Adipose tissue (tissue), 3 donors: ENCODE data around the gene TMEM141. TPM values are rescaled to one million over a fixed set of nuclear protein-coding genes. Genes with fewer than 3 reads are reported as not detected.

ENCODE experiments used
- H3K27ac ChIP-seq: one replicate; pipeline ENCODE4 v1.5.1; 2013; ENCODE audit warnings: low read depth, low read length
- WGBS, 3 donors: extraction: QIAGEN DNeasy Blood & Tissue Kit; methylation state at CpG; one replicate each; pipeline ENCODE4 v1.1.7; 2013; 5-methylcytosine and 5-hydroxymethylcytosine counted together
- polyA plus RNA-seq, 3 donors: library from polyadenylated mRNA; stranded (reverse); fragments of 200-250 nt; gene quantifications; one replicate each; pipeline ENCODE4 v1.2.3, GENCODE V29; 2013
- donor health status: healthy with polysubstance abuse.
- donor health status: Bipolar disorder and iron deficiency.
- donor health status: healthy.

Gene TMEM141
- 10 to 100 TPM; 74.4 to 89.2 (median 81.8) TPM for polyA plus RNA-seq

DNA sequence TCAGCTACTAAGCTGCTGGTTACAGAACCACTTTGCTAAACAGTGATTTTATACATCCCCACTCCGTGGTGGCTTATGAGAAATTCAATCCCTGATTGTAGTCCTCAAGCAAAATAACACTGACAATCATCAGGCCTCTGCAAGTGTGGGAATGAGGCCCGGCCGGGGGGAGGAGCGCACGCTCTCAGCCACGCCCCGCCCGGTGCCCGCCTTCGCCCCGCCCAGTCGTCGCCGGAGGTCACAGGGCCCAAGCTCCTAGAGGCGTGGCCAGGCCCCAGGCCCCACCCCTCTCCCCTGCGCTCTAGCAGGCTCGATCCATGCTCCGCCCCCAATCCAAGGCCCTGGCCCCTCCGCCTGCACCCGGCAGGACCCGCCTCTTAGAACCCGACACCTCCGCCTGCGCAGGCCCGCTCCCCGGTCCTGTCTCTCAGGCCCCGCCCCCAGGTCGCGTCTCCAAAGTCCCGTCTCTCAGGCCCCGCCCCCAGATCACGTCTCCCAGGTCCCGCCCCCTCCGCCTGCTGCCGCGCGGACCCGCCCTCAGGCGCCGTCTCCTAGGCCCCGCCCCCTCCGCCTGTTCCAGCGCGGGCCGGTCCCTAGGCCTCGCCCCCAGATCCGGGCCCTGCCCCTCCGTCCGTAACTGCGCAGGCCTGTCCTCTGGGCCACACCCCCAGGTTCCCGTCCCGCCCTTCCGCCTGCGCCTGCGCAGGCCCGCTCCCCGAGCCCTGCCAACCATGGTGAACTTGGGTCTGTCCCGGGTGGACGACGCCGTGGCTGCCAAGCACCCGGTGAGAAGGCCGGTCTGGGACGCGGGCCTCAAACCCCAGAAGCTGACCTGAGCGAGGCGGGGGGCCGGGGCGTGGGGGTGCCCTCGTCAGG lies at the start of gene TMEM141:
Gene TMEM141 (plus strand): TSS at position 705 of the 876 bp plus-strand sequence. CDS start 27 bp downstream, at position 732.
- peak within 1 kb of the TSS; percentile 32 for H3K27ac ChIP-seq
- 1% methylated on average over 47 to 70 of the region's 70 CpGs for WGBS, 3 donors

DNA sequence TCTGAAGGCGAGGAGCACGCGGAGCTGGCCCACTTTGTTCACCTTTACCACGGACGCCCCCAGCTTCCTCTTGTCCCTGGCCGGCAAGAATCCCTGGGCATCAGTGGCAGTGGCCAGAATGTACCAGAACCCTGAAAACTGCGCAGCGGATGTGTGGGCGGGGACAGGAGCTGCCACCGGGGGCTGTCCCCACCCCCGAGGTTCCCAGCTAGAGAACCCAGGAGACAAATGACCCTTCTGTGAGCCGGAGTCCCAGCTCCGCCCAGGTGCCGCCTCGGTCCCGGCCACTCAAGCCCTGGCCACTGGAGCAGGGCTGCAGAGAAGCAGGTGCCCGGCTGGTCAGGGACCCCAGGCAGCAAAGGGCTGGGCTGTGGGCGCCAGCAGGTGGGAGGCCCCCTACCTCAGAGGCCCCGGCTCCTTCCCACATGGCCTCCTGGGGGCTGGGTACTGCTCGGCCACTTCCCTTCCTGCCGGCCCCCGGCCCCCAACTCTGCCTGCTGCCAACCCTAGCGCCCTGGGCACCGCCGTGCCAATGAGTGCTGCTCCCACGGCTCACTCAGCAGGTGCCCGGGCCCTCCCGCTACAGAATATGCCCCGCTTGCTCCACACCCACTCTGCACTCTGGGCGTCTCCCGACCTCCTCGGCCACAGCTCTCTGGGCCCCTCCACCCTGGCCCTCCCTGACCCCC lies 49.1 kb upstream of the TMEM141 start:
- 15 to 19% (median 16%) methylated on average over 27 to 32 of the region's 32 CpGs for WGBS, 3 donors
- H3K27ac ChIP-seq, result no peak overlapping the region

DNA sequence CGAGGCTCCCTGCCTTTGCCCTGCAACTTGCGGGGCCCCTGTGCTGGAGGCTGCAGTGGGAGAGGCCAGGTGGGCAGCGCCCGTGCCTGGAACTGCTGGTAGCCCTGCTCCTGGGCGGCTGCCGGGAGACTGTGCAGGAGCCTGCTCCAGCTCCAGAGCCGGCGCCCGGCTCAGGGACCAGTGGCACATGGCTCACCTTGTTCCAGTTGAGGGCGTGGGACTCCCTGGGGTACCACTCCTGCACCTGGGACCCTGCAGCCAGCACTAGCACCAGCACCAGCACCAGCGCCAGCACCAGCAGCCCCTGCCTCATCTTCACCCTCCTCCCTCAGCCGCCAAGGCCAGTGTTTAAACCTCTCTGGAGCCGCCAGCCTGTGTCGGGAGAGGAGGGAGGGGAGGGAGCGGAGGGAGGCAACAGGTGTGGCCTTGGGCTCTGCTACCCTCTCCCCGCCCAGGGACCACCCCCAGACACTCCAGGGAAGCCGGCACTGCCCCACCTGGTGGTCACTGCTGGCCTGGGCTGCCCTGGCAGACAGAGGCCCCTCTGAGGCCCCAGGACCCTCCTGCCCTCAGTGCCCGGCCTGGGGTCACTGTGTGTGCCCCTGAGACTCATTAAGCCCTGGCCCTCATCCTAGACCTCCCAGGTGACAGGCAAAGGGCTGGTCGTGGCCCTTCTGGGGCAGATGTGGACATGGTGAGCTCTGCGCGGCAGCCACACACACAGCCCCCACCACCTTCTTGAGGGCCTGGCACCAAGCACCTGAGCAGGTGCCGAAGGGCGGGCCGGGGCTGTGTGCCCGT lies 48.4 kb upstream of the TMEM141 start, which contains the start of gene LCN10:
Gene LCN10 (minus strand): TSS at position 350 of the 801 bp plus-strand sequence. CDS start 37 bp downstream, at position 313.
- H3K27ac ChIP-seq, result no peak within 1 kb of the TSS
- WGBS, 3 donors, result 22 to 63% (median 52%) methylated on average over 25 of the region's 25 CpGs

DNA sequence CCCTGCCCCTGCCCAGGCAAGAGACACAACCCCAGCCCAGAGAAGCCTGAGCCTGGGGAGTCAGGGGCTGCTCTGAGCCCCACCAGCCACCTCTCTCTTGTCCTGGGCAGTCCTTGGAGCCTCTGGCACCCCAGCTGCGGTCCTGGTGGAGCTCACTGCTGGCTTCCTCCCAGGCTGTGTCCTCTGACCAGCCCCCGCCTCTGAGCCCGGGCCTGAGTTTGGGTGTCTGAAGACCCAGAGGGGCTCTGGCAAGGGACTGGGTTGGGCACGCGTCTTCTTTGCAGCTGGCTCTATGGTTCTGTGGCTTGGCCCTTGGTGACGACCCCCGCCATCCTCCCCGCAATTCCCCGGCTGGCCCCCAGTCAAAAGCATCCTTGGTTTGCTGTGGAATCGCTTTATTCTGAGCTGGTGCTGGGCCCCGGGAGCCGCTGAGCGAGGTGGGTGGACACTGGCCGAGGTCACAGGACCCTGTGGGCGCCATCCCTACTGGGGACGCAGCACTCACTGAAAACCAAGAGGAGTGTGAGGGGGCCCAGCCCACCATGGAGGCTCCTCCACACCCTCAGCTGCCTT lies 47.4 kb upstream of the TMEM141 start:
- no peak overlapping the region for H3K27ac ChIP-seq
- WGBS, 3 donors, result 87 to 96% (median 87%) methylated on average over 16 of the region's 16 CpGs

DNA sequence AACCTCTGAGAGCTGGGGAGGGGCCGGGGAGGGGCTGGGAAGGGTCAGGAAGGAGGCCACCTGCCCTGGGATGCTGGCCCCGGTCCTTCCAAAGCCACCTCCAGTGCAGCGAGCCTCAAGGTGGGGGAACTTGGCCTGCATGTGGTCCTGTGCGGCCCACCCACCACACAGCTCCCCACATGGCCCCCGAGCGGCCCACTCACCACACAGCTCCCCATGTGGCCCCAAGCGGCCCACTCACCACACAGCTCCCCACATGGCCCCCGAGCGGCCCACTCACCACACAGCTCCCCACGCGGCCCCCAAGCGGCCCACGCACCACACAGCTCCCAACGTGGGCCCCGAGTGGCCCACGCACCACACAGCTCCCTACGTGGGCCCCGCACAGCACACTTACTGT lies 46.4 kb upstream of the TMEM141 start:
- 85 to 93% (median 86%) methylated on average over 15 to 18 of the region's 18 CpGs for WGBS, 3 donors
- no peak overlapping the region for H3K27ac ChIP-seq

DNA sequence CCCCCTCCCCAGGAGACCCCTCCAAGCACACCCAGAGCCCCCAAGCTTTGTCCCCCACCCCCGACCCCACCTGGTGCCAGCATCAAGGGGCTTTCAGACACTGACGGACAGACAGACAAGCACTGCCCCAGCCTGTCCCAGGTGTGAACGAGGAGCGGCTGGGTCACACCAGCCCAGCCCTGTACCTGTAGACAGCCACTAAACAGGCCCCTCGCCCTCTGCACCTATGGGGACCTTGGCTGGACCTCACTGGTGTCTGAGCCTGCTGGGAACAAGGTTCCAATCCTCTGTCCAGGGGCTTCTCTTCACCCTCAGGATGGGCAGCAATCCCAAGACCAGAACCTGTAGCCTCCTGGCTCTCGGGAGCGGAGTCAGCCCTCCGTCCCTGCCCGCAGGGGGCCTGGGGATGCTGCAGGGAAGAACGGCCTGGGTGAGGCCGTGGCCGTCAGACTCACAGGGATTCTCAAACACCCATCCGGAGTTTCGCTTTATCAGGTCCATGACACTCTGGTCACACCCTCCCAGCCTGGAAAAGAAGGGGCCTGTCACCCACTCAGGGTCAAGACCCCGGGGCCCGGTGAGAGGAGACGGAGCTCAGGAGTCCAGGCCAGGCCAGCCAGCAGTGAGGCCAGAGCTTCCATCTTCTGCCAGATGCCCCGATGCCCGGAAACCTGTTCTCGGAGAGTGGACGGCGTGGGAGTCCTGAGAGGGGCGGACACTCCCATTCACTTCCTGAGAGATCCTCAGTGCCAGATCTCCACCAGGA lies 45.6 kb upstream of the TMEM141 start:
- 72 to 87% (median 80%) methylated on average over 22 to 23 of the region's 23 CpGs for WGBS, 3 donors
- H3K27ac ChIP-seq, result no peak overlapping the region

DNA sequence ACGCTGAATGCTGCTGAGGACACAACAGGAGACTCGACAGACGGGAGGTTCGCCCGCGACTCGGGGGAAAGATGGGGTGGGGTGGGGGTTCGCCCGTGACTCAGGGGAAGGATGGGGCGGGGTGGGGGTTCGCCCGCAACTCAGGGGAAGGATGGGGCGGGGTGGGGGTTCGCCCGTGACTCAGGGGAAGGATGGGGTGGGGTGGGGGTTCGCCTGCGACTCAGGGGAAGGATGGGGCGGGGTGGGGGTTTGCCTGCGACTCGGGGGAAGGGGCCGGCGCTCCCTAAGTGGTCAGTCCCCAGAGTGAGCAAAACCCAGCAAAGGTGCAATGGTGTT lies 45.0 kb upstream of the TMEM141 start:
- 47 to 84% (median 52%) methylated on average over 16 to 22 of the region's 22 CpGs for WGBS, 3 donors
- no peak overlapping the region for H3K27ac ChIP-seq

DNA sequence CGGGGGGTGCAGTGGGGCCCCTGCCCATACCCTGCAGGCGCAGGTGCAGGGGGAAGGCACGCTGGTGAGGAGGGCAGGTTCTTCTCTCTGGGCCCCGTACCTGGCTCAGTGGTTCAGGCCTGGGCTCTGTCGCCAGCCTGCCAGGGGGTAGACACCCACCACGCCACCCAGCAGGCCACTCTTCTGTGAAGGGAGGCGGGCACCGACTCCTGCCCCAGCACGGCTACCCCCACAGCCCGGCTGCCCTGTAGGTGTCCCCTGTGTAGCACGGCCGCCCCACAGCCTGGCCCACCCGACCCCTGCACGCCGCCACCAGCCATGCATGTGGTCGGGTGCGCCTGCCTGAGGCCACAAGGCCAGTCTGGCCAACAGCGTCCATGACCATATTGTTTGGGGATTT lies 44.5 kb upstream of the TMEM141 start:
- H3K27ac ChIP-seq, result no peak overlapping the region
- whole genome bisulfite sequencing, 3 donors, result 90 to 94% (median 93%) methylated on average over 18 of the region's 18 CpGs

DNA sequence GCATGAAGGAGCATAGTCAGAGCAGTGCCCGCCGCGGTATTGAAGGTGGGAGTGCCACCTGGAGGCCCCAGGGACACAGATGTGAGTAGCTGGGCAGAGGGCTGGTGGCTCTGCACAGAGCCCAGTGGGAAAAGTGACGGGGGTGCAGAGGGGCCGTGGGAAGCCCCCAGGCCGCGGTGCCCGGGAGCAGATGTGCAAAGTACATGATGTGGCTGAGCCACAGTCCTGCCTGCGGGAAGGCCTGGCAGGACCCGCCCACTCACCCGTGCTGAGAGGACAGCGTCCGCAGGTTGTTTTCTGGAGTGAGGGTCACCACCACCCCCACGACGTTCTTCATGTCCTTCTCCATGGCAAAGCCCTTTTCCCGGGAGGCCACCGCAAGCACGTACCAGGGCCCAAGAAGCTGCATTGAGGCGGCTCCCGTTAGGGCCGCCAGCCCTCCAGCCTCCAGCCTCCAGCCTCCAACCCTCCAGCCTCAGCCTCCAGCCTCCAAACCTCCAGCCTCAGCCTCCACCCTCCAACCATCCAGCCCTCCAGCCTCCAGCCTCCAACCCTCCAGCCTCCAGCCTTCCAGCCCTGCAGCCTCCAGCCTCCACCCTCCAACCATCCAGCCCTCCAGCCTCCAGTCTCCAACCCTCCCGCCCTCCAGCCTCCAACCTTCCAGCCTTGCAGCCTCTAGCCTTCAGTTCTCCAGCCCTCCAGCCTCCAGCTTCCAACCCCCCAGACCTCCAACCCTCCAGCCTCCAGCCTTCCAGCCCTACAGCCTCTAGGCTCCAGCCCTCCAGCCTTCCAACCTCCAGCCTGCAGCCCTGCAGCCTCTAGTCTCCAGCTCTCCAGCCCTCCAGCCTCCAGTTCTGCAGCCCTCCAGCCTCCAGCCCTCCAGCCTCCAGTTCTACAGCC lies 43.7 kb upstream of the TMEM141 start:
- WGBS, 3 donors, result 88 to 91% (median 91%) methylated on average over 19 to 22 of the region's 22 CpGs
- no peak overlapping the region for H3K27ac ChIP-seq

DNA sequence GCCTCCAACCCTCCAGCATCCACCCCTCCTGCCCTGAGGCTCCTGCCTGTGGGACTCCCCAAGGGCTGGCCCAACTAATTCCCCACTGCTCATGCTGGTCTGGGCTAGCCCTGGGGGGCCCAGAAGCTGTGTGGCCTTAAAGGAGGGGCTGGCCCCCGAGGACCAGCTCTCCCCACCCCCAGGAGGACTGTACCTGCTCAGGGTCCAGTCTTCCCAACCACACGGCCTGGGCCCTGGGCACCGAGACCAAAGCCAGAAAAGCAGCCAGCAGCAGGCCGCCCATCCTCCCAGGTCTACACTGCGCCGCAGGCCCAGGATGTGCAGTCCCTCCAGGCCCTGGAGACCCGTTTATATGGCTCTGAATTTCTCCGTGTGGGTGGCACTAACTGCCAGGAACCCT lies 42.9 kb upstream of the TMEM141 start, which contains the start of gene LCN6:
Gene LCN6 (minus strand): TSS at position 325 of the 400 bp plus-strand sequence. CDS start 42 bp downstream, at position 283.
- no peak within 1 kb of the TSS for H3K27ac ChIP-seq
- 69 to 77% (median 74%) methylated on average over 8 of the region's 8 CpGs for WGBS, 3 donors

DNA sequence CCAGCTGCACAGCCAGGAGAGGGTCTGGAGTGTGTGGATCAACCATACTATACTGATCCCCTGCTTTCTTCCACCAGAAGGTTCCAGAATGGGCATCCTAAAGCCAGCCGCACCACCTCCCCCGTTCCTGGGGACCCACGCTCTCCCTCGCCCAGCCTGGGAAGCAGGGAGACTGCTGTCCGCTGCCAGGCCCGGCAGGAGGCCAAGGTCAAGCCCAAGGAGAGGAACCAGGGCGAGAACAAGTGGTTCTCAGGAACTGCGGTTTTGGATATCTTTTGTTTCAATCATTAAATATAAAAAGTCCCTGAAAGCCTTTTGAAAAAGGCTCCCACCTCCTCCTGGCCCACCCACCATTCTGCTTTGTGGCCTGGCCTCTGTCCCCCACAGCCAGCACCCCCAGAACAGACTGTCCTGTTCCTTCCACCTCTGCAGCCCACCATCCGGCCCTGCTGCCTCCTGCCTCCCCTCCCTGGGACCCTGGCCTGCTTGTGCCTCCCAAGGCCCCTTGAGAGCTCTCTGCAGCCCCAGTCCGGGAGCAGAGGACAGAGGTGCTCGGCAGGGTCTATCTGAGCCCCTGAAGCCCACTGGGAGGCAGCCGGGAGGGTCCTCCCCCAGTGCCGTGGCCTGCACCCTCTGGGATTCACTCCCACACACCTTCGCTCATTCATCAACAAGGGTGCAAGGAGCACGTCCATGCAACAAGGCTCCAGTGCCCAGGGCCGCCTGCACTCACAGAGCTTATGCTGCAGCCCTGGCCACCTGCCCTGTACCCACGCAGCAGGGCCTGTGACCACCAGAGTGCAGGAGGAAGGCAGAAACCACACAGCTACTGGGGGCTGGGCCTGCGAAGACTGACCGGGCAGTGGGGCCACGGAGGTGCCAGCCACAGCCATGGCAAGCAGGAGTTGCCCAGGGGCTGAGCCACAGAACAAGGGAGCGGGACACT lies 42.2 kb upstream of the TMEM141 start:
- WGBS, 3 donors, result 55 to 63% (median 63%) methylated on average over 21 of the region's 21 CpGs
- H3K27ac ChIP-seq, result no peak overlapping the region

DNA sequence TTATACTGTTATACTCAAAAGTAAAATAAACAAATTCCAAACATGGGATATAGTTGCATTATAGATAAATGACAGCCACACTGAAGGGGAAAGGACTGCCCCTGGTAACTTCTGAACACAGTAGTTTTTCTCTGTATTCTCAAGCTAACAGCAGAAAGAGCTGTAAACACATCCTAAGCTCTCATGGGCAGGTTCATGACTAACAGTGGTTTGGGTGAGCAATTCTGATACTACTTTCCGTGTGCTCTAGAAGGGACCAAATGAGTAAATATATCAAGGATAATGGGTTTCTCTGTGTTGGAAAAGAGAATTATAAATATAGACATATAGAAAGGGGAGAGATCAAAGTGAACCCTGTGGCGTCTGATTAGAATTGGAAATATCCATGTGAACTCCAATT lies 40.6 kb upstream of the TMEM141 start:
- H3K27ac ChIP-seq, result no peak overlapping the region
- 53 to 68% (median 57%) methylated on average over 2 of the region's 2 CpGs for WGBS, 3 donors

DNA sequence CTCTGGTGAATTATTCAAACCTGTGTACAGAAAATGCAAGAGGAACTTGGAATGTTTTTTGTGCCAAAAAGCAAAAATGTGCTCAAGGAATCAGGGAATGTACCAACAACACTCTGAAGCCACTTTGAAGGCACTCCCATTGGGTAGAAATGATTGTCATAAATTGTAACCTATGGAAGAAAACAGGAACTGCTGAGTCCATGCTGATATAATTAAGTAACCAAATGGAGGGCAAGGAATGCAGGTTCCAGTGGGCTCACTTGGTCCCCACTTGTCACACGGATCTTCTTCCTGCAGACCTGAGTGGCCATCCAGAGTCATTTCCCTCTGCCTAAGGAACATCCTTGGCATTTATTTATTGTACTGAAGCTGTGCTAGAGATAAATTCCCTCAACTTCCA lies 39.9 kb upstream of the TMEM141 start:
- WGBS, 3 donors, result 65 to 91% (median 89%) methylated on average over 1 of the region's 1 CpG
- H3K27ac ChIP-seq, result no peak overlapping the region

DNA sequence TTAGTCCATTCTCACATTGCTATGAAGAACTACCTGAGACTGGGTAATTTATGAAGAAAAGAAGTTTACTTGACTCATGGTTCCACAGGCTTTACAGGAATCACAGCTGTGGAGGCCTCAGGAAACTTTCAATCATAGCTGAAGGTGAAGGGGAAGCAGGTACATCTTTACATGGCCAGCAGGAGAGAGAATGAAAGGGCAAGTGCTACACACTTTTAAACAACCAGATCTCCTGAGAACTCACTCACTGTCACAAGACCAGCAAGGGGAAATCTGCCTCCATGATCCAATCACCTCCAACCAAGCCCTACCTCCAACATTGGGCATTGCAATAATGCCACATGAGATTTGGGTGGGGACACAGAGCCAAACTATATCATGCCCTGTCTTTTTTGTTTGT lies 39.3 kb upstream of the TMEM141 start:
- H3K27ac ChIP-seq, result no peak overlapping the region

DNA sequence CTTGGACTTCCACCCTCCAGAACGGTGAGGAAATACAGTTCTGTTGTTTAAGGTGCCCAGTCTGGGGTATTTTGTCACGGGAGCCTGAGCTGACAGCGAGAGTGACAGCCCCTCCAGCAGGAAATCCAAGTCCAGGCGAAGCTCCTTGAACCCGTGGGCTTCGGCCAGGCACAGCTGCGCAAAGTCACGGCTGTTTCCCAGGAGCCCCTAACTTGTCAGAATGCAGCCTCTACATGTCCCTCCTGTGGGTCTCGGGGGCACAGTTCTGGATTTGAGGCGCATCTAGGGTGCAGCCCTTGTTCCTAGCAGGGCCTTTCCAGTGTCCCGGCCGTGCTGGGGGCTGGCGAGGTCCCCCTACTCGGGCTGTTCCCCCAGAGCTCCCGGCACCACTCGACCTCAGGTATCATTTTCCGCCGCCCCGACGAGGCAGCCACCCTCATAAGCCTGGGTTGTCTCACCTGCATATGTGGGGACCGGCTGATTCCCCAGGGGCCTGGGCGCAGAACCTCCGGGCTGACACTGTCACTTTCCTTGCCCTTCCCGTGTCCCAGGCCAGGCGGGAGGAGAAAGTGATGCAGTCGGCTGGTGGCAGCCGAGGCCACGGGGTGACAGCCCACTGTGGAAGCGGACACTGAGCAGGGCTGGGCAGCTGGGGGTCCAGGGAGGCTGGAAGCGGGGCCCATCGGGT lies 37.6 kb upstream of the TMEM141 start:
- WGBS, 3 donors, result 86 to 89% (median 87%) methylated on average over 30 to 31 of the region's 31 CpGs
- no peak overlapping the region for H3K27ac ChIP-seq
